HepG2 (cell line): ENCODE data around the gene CDC34. TPM values are rescaled to one million over a fixed set of nuclear protein-coding genes. Genes with fewer than 3 reads are reported as not detected.

Source experiments
- ATF7 ChIP-seq, 2 experiments: fragments of 450-650 bp in 1 of 2; sonication (generic) in 1 of 2; formaldehyde crosslinking in 1 of 2; IDR thresholded peaks; 2 replicates each; pipeline versions ENCODE4 v1.4.0 to v1.6.1; 2016 to 2020; ENCODE audit warnings: antibody characterized with exemption in 1 of 2, mild to moderate bottlenecking in 1 of 2, missing genetic modification reagents in 1 of 2
- ETS1 ChIP-seq: sonication (generic); formaldehyde crosslinking; IDR thresholded peaks from 2 replicates; pipeline ENCODE4 v1.4.0; 2020; ENCODE audit warnings: missing genetic modification reagents
- FUBP1 ChIP-seq: sonication (generic); formaldehyde crosslinking; IDR thresholded peaks from 2 replicates; pipeline ENCODE4 v1.5.1; 2020; ENCODE audit warnings: missing genetic modification reagents, mild to moderate bottlenecking, borderline replicate concordance
- GLI4 ChIP-seq: sonication (generic); formaldehyde crosslinking; IDR thresholded peaks from 2 replicates; pipeline ENCODE4 v1.5.1; 2020; ENCODE audit warnings: missing genetic modification reagents, mild to moderate bottlenecking, moderate library complexity, borderline replicate concordance
- GTF3A ChIP-seq: sonication (generic); formaldehyde crosslinking; conservative IDR thresholded peaks from 2 replicates; pipeline ENCODE4 v1.4.0; 2020; ENCODE audit warnings: mild to moderate bottlenecking, missing genetic modification reagents
- IRF2 ChIP-seq: IDR thresholded peaks from 2 replicates; pipeline ENCODE4 v1.6.1; 2018; ENCODE audit warnings: missing genetic modification reagents, missing compliant biosample characterization
- IRF9 ChIP-seq: sonication (generic); formaldehyde crosslinking; IDR thresholded peaks from 2 replicates; pipeline ENCODE4 v1.8.0; 2022; ENCODE audit warnings: missing genetic modification reagents, mild to moderate bottlenecking, borderline replicate concordance
- ISX ChIP-seq: sonication (generic); formaldehyde crosslinking; conservative IDR thresholded peaks from 2 replicates; pipeline ENCODE4 v1.5.0; 2020; ENCODE audit warnings: missing genetic modification reagents
- JUNB ChIP-seq: sonication (generic); formaldehyde crosslinking; IDR thresholded peaks from 2 replicates; pipeline ENCODE4 v1.8.0; 2022; ENCODE audit warnings: missing genetic modification reagents, mild to moderate bottlenecking, borderline replicate concordance
- KLF11 ChIP-seq: IDR thresholded peaks from 2 replicates; pipeline ENCODE4 v1.6.1; 2016; ENCODE audit warnings: missing compliant biosample characterization
- NFKBIZ ChIP-seq: IDR thresholded peaks from 2 replicates; pipeline ENCODE4 v1.6.1; 2018; ENCODE audit warnings: missing genetic modification reagents, missing compliant biosample characterization
- RXRA ChIP-seq: sonication (generic); formaldehyde crosslinking; IDR thresholded peaks from 2 replicates; pipeline ENCODE4 v1.5.1; 2020; ENCODE audit warnings: missing genetic modification reagents
- RXRB ChIP-seq: IDR thresholded peaks from 2 replicates; pipeline ENCODE4 v1.6.1; 2016; ENCODE audit warnings: borderline replicate concordance, missing genetic modification reagents, missing compliant biosample characterization
- SMAD1 ChIP-seq: sonication (generic); formaldehyde crosslinking; IDR thresholded peaks from 2 replicates; pipeline ENCODE4 v1.4.0; 2020; ENCODE audit warnings: missing genetic modification reagents, low read depth, mild to moderate bottlenecking, borderline replicate concordance
- SOX5 ChIP-seq: IDR thresholded peaks from 2 replicates; pipeline ENCODE4 v1.6.1; 2016; ENCODE audit warnings: borderline replicate concordance
- TCF7 ChIP-seq: sonication (generic); IDR thresholded peaks from 2 replicates; pipeline ENCODE4 v1.6.1; 2016; ENCODE audit warnings: antibody characterized with exemption, low read depth
- ZNF362 ChIP-seq: sonication (generic); formaldehyde crosslinking; IDR thresholded peaks from 2 replicates; pipeline ENCODE4 v1.4.0; 2020; ENCODE audit warnings: missing genetic modification reagents, mild to moderate bottlenecking, borderline replicate concordance
- ZNF891 ChIP-seq: sonication (generic); formaldehyde crosslinking; IDR thresholded peaks from 2 replicates; pipeline ENCODE4 v1.5.0; 2020; ENCODE audit warnings: mild to moderate bottlenecking, missing genetic modification reagents
- polyA plus RNA-seq, 8 experiments: library from polyadenylated mRNA; depleted of rRNA in 3 of 8; stranded (reverse) in 7 of 8; unstranded in 1 of 8; fragments of >200 nt; fragmentation: Illumina TruSeq in 4 of 8; extraction: Trizol in 4 of 8; gene quantifications; 2 replicates each; pipeline versions ENCODE4 v1.2.1 to v1.2.3, GENCODE V29; 2011 to 2016; ENCODE audit warnings: low read depth in 4 of 8, missing spikeins in 1 of 8, mixed read lengths in 1 of 8; ENCODE audit not compliant: insufficient read depth in 1 of 8
- total RNA-seq, 5 experiments: library from RNA; depleted of rRNA; stranded (reverse); fragments of >200 nt; fragmentation: Illumina TruSeq; extraction: Trizol; gene quantifications; 2 replicates each; pipeline ENCODE4 v1.2.3, GENCODE V29; 2016; ENCODE audit warnings: low read depth in 1 of 5
- TF ChIP-seq, protein P1 (sequence below): sonication (generic); formaldehyde crosslinking; IDR thresholded peaks from 2 replicates; pipeline ENCODE4 v1.4.0; 2020; ENCODE audit warnings: missing genetic modification reagents

CDC34 gene
- total and polyA plus RNA-seq, 2 of the 13 experiments (the other 11 are each of a cell fraction or from before 2014, with no cell fraction given) = 138 to 150 TPM

DNA sequence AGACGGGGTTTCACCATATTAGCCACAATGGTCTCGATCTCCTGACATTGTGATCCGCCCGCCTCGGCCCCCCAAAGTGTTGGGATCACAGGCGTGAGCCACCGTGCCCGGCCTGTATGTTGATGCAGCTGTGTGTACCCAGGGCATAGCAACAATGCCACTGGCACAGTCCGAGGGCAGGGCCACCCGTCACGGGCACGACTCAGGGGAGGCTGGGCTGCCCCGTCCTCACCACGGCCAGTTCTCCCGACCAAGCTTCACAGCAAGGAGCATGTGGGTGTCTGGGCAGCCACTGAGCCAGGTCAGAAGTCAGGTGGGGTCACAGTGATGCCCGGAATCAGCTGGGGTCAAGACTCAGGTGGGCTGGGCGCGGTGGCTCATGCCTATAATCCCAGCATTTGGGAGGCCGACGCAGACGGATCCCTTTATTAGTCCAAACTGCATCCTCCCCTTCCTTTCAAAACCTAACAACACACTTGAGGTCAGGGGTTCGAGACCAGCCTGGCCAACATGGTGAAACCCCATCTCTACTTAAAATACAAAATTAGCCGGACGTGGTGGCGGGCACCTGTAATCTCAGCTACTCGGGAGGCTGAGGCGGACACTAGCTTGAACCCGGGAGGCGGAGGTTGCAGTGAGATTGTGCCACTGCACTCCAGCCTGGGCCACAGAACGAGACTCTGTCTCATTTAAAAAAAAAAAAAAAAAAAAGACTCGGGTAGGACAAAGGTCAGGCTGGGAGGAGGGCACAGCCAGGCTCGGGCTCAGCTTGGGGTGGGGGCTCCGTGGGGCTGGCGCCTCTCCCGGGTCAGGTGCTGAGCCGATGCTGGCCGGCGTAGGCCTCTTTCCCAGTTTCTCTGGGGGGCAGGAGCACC is 1.2 kb upstream of the CDC34 start (continued):
- TF ChIP-seq, protein P1, sequence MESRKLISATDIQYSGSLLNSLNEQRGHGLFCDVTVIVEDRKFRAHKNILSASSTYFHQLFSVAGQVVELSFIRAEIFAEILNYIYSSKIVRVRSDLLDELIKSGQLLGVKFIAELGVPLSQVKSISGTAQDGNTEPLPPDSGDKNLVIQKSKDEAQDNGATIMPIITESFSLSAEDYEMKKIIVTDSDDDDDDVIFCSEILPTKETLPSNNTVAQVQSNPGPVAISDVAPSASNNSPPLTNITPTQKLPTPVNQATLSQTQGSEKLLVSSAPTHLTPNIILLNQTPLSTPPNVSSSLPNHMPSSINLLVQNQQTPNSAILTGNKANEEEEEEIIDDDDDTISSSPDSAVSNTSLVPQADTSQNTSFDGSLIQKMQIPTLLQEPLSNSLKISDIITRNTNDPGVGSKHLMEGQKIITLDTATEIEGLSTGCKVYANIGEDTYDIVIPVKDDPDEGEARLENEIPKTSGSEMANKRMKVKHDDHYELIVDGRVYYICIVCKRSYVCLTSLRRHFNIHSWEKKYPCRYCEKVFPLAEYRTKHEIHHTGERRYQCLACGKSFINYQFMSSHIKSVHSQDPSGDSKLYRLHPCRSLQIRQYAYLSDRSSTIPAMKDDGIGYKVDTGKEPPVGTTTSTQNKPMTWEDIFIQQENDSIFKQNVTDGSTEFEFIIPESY (CRISPR knock-in tag) = no peak
- TF ChIP-seq SOX5 (CRISPR knock-in tag) (no peak), ZNF891 (CRISPR knock-in tag) (0 out of 2 replicates have a peak, but pooled peaks have one; percentile 14), ETS1 (CRISPR knock-in tag) (no peak), GLI4 (CRISPR knock-in tag) (0 out of 2 replicates have a peak, but pooled peaks have one; percentile 49), RXRA (CRISPR knock-in tag) (peak; percentile 2; the same call in 1 of the 2 replicates), JUNB (no peak), FUBP1 (CRISPR knock-in tag) (no peak), IRF9 (no peak), KLF11 (CRISPR knock-in tag) (0 out of 2 replicates have a peak, but pooled peaks have one; percentile 28), RXRB (CRISPR knock-in tag) (peak; percentile 79), ZNF362 (CRISPR knock-in tag) (peak; percentile 98), ISX (no peak), SMAD1 (0 out of 2 replicates have a peak, but pooled peaks have one; percentile 8), GTF3A (CRISPR knock-in tag) (no peak), IRF2 (CRISPR knock-in tag) (no peak), NFKBIZ (CRISPR knock-in tag) (no peak), ATF7 (IDR thresholded peaks at IDR 0.05) (no peak), ATF7 (CRISPR knock-in tag; IDR thresholded peaks at IDR 0.05) (no peak), TCF7 (no peak)
